ENCODE measurements around the gene ARHGAP6. TPM values are rescaled to one million over a fixed set of nuclear protein-coding genes. Genes with fewer than 3 reads are reported as not detected.

ARHGAP6 gene
- total and polyA plus RNA-seq, 2 of the 13 experiments (the other 11 are each of a cell fraction or from before 2014, with no cell fraction given) = 0.11 TPM; not detected in 1

GRCh38 chrX:11269996-11270395 is 395.7 kb downstream of the ARHGAP6 start:
- CTCF ChIA-PET (ENCODE audit: low intra/inter-chr PET ratio, low total read pairs) = no interaction called here
- FAIRE-seq (no peak), DNase-seq (ENCODE audit: low spot score) (no peak), ATAC-seq (no peak)
- no TSS peak for BruUV-seq (replicated peaks)
- POLR2A ChIA-PET = no interaction called here
- 0% methylated on average over 3 of the region's 3 CpGs for WGBS (ENCODE audit: low lambda C conversion rate)
- Histone ChIP-seq H3K9ac (ENCODE audit: insufficient read depth, low read depth, low read length) (no peak overlapping the region), H3K4me3 (replicated peaks in 1 of 3; ENCODE audit: insufficient read depth in 1 of 3, low read depth in 2 of 3, low read length in 3 of 3) (no peak overlapping the region), H3K36me3 (replicated peaks in 1 of 2; ENCODE audit: control insufficient read depth in 1 of 2, insufficient read depth in 2 of 2, low read length in 2 of 2) (no peaks in the 10 kb centered on the region), H3K27me3 (ENCODE audit: control insufficient read depth in 1 of 2, insufficient read depth in 2 of 2, low read length in 2 of 2) (no peaks in the 10 kb centered on the region), H3K79me2 (ENCODE audit: insufficient read depth, low read length) (no peaks in the 10 kb centered on the region), H3K9me3 (ENCODE audit: low read length) (no peaks in the 10 kb centered on the region), H2AFZ (ENCODE audit: low read length) (no peak overlapping the region), H3K4me2 (ENCODE audit: low read depth, low read length) (no peak overlapping the region), H4K20me1 (ENCODE audit: insufficient read depth, low read length) (no peaks in the 10 kb centered on the region), H3K4me1 (ENCODE audit: insufficient read depth, low read length) (peaks cover 13% of the 10 kb centered on the region; the same call in 1 of the 2 replicates), H3K27ac (ENCODE audit: extremely low read length, insufficient read depth, low read length) (no peak overlapping the region)
- in situ Hi-C loops (cut with HindIII; ENCODE audit: extremely low pct_ligation_motif_present, low pct_unique_long_range_greater_than_20kb) (no loop called here), intact Hi-C loops (cut with micrococcal nuclease; ENCODE audit: unreplicated experiment) (no loop called here)
- no peak for TF ChIP-seq SRSF1 (optimal IDR thresholded peaks at IDR 0.05; ENCODE audit: low read depth, low read length)
- TF ChIP-seq THAP8 (CRISPR knock-in tag; IDR thresholded peaks at IDR 0.05; ENCODE audit: borderline replicate concordance) = no peak
- no peak for TF ChIP-seq ZNF691 (CRISPR knock-in tag; IDR thresholded peaks at IDR 0.05; ENCODE audit: borderline replicate concordance, low read depth)
- no peak for TF ChIP-seq NR2F6 (IDR thresholded peaks at IDR 0.05)
- TF ChIP-seq NR2F6 (CRISPR knock-in tag; IDR thresholded peaks at IDR 0.05) = no peak
- TF ChIP-seq ZNF407 (CRISPR knock-in tag; IDR thresholded peaks at IDR 0.05; ENCODE audit: not compliant biosample characterization) = no peak
- no peak for TF ChIP-seq ZNF550 (CRISPR knock-in tag; IDR thresholded peaks at IDR 0.05; ENCODE audit: borderline replicate concordance)
- no peak for TF ChIP-seq ZC3H4 (CRISPR knock-in tag; IDR thresholded peaks at IDR 0.05; ENCODE audit: borderline replicate concordance)
- TF ChIP-seq AGO2 (optimal IDR thresholded peaks at IDR 0.05; ENCODE audit: low read depth, low read length) = no peak
- no peak for TF ChIP-seq MNT (IDR thresholded peaks at IDR 0.05)
- no peak for TF ChIP-seq HDAC6 (IDR thresholded peaks at IDR 0.05; ENCODE audit: low read depth, low read length)
- TF ChIP-seq NFIB (CRISPR knock-in tag; IDR thresholded peaks at IDR 0.05; ENCODE audit: borderline replicate concordance) = no peak

Measured in HepG2 (cell line).